DLD1 (cell line): ENCODE data around the gene CTSA.
"Not testable (repeated sequence)": the region's sequence is repeated elsewhere in the genome, so short reads cannot be mapped to it uniquely, and the experiment has no call there.

Source experiments
- in situ Hi-C: cut with HindIII; loops from 2 replicates; pipeline ENCODE4 v1.10.0; 2017; ENCODE audit warnings: low sequenced_read_pairs

CTSA gene

GRCh38 chr20:45863543-45864470, 27.3 kb upstream of the CTSA start:
- in situ Hi-C loops = no loop called here

- in situ Hi-C loops = no loop called here
These were observed 24.7 kb upstream of the CTSA start for GRCh38 chr20:45866454-45866853.

DNA sequence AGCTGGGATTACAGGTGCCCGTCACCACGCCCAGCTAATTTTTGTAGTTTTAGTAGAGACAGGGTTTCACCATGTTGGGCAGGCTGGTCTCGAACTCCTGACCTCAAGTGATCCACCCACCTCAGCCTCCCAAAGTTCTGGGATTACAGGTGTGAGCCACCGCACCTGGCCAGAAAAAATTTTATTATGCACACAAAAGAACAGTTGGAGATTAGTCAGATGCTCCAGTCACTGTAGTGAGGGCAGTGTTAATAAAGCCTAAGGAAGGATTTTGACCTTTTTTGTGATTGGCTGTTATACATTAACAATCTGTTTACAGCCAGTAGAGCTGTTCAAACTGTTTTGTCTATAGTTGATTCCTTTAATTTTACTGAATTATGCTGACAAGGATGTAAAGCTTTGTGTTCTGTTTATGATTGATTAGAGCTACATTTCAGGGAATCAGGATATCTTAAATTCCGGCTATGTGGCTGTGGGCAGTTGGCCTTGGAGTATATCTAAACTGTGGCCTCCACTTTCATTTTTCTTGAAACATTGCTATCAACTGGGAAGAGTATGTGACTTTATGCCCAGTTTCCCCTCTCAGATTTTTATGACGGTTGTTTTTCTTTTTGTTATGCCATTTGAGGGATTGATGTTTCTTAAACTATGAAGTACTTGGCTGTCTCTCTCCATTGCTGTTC, 23.9 kb upstream of the CTSA start:
- in situ Hi-C loops = no loop called here

DNA sequence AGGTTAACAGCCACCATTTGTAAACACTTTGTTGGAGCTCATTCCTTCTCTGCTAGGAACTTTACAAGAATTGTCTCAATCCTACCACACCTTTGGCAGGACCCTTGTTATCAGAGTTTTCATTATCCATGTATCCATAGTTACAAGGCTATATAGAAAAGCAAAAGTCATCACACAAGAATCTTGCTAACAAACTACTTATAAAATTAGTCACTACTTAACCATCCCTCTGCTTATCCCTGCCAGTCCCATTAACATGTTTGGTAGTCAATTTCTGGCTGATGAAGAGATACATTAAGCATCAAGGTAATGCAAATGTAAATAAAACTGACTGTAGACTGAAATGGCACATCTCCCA, 23.3 kb upstream of the CTSA start:
- in situ Hi-C loops = no loop called here

DNA sequence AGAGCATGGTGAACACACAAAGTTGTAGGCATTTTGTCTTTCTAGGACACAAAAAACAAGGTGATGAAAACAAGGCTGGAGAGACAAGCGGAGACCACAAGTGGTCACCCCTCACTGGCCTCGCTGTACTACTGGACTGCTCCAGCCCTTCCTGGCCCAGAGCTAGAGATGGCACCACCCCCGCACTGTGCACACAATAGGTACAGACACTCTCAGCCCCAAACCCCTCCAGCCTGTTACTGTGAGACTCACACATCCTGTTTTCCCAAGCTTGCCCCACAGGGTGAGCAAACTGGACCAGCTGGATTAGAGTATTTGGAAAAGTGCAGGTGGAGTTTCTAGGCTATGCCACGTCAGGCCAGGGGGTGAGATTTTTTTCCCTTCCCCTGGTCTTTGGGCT, 18.5 kb upstream of the CTSA start:
- in situ Hi-C loops = no loop called here

DNA sequence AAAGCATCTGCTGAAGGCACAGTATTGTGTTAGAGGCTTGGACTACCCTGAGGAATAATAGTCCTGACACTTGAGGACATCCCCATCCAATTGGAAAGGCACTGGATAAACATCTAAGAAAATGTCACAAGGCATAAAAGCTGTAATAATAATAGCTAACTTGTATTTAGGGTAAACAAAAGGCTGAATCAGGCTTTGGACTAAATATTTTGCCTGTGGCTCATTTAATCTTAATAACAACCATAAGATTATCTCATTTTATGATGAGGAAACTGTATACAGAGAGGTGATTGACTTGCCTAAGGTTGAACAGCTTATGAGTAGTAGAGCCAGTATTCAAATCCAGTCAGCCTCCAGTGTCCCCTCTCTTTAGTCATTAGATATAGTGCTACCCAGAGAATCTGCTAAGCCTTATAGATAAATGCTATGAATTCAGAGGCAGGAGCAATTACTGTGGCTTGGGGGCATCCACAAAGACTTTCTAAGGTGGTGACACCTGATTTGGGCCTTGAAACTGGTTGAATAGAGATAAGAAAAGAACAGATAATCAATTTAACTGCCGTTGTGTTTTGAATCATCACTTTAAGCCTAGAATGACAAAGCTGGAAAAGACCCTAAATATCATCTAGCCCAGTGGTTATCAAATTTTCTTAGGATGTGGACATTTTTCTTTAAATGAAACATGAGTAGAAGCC, 17.6 kb upstream of the CTSA start:
- in situ Hi-C loops = no loop called here

GRCh38 chr20:45874104-45874481, 17.0 kb upstream of the CTSA start:
- in situ Hi-C loops = not testable (repeated sequence)

DNA sequence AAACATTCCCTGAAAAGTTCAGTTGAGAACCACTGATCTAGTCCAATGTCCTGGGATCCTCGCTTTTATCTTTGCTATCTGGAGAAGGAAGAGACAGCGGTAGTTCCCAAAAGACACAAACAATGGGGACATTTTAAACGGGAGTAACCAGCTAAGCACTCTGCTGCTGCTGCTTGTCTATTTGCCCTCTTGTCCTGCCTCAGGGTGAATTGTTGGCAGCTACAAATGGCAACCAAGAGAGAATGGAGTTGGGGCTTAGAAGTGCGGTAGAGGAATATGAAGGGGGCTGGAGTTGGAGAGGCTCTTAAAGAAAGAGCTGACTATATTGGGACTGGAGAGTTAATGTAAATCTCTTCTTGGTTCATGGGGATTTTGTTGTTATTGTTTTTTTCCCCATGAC, 16.6 kb upstream of the CTSA start:
- in situ Hi-C loops = no loop called here

- in situ Hi-C loops = no loop called here
These were observed 12.9 kb upstream of the CTSA start for GRCh38 chr20:45878076-45878761.

- in situ Hi-C loops = no loop called here
These were observed 9.9 kb upstream of the CTSA start, which contains the start of gene ZSWIM1 for GRCh38 chr20:45880988-45881788. Gene ZSWIM1 (plus strand): TSS chr20:45881227. CDS start chr20:45882593, 1,366 bp downstream.

GRCh38 chr20:45882469-45883099, 8.6 kb upstream of the CTSA start:
- in situ Hi-C loops = no loop called here

GRCh38 chr20:45883100-45883469, 8.1 kb upstream of the CTSA start:
- in situ Hi-C loops = no loop called here

DNA sequence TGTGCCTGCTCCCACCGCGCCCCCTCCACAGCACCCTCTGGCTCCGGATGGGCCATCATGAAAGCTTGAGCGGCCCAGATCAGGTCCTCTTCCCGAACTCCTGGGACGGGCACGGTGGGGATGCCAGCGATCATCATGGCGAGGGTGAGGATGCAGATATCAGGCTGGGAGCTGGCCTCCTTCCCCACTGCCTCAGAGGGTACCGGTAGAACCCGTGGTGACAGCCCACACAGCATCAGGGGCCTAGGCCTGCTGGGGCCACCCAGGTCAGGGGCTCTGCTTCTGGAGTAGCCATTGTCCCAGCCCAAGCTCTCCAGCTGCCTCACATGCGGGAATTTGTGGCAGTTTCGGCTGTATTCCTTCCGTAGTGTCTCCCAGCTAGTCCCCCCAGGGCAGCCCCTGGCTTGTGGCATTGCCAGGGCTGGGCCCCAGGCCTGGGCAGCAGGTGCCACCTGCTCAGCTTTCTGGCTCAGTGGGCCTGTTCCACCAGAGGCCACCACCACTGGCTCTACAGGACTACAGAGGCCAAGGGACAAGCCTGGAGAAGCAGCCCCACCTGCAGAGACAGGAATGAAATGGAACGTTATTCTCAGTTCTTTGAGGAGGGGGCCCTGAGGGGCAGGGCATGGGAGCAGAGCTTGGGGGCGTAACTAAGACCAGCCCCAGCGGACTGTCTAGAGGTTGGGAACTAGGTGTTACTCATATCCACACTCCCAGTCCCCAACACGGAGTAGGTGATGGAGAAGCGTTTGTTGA, 4.4 kb upstream of the CTSA start:
- in situ Hi-C loops = no loop called here

GRCh38 chr20:45887346-45887715, 3.8 kb upstream of the CTSA start, which contains the start of gene SPATA25:
Gene SPATA25 (minus strand): TSS chr20:45887622. CDS start chr20:45887590, 32 bp downstream.
- in situ Hi-C loops = no loop called here

GRCh38 chr20:45888681-45889080, 2.5 kb upstream of the CTSA start:
- in situ Hi-C loops = no loop called here

- in situ Hi-C loops = no loop called here
These were observed 804 bp upstream of the CTSA start for GRCh38 chr20:45890077-45890984.

GRCh38 chr20:45892049-45892825, 1.1 kb downstream of the CTSA start:
- in situ Hi-C loops = no loop called here
